K562 (cell line): ENCODE measurements around the gene UFSP1. TPM values are rescaled to one million over a fixed set of nuclear protein-coding genes. Genes with fewer than 3 reads are reported as not detected.

ENCODE experiments used
- C11orf30 ChIP-seq: fragments of 450-650 bp; IDR thresholded peaks from 2 replicates; pipeline ENCODE4 v1.6.1; 2016; ENCODE audit warnings: low read depth, mild to moderate bottlenecking
- CHD2 ChIP-seq: IDR thresholded peaks from 2 replicates; pipeline ENCODE4 v1.6.1; 2011; ENCODE audit warnings: low read depth, low read length
- L3MBTL2 ChIP-seq: fragments of 450-650 bp; IDR thresholded peaks from 2 replicates; pipeline ENCODE4 v1.6.1; 2016; ENCODE audit warnings: mild to moderate bottlenecking, moderate library complexity
- MCM7 ChIP-seq, 2 experiments: fragments of 450-650 bp; IDR thresholded peaks; 2 replicates each; pipeline ENCODE4 v1.6.1; 2016 to 2018
- NRF1 ChIP-seq, 2 experiments: fragments of 450-650 bp; IDR thresholded peaks in 1 of 2; conservative IDR thresholded peaks in 1 of 2; 2 replicates each; pipeline ENCODE4 v1.6.1; 2014; ENCODE audit warnings: mild to moderate bottlenecking in 2 of 2
- PTRF ChIP-seq: fragments of 450-650 bp; IDR thresholded peaks from 2 replicates; pipeline ENCODE4 v1.6.1; 2016; ENCODE audit warnings: mild to moderate bottlenecking, missing genetic modification characterization, missing compliant biosample characterization
- SAP30 ChIP-seq: fragments of 200-600 bp; sonication (generic); IDR thresholded peaks from 2 replicates; pipeline ENCODE4 v1.6.1; 2012; ENCODE audit warnings: borderline replicate concordance, low read depth, mild to moderate bottlenecking, moderate library complexity, low read length, control low read depth, inconsistent platforms; ENCODE audit not compliant: insufficient read depth, poor library complexity, severe bottlenecking
- THRA ChIP-seq: fragments of 450-650 bp; IDR thresholded peaks from 2 replicates; pipeline ENCODE4 v1.6.1; 2017; ENCODE audit warnings: mild to moderate bottlenecking, moderate library complexity
- YY1 ChIP-seq, 3 experiments: IDR thresholded peaks; 2 replicates each; pipeline ENCODE4 v1.6.1; 2011; ENCODE audit warnings: low read length in 2 of 3, mild to moderate bottlenecking in 2 of 3, moderate library complexity in 2 of 3, borderline replicate concordance in 1 of 3, control low read depth in 1 of 3, low read depth in 1 of 3; ENCODE audit not compliant: insufficient read depth in 3 of 3, insufficient replicate concordance in 2 of 3, control insufficient read depth in 1 of 3, insufficient read length in 1 of 3; ENCODE audit errors: extremely low read depth in 1 of 3
- ZNF407 ChIP-seq: fragments of 450-650 bp; IDR thresholded peaks from 2 replicates; pipeline ENCODE4 v1.6.1; 2016; ENCODE audit warnings: low read depth
- ZNF77 ChIP-seq: fragments of 250-450 bp; sonication (Bioruptor Pico); IDR thresholded peaks from 2 replicates; pipeline ENCODE4 v1.5.0; 2020
- polyA plus RNA-seq, 8 experiments: library from polyadenylated mRNA; depleted of rRNA in 4 of 8; stranded (reverse) in 5 of 8; unstranded in 3 of 8; fragments of >200 nt; fragmentation: Nextera tagmentation in 2 of 8; fragmentation: Illumina TruSeq in 1 of 8; extraction: Ambion mirVana in 2 of 8; extraction: Trizol in 1 of 8; gene quantifications; 2 replicates each; pipeline versions ENCODE4 v1.2.1 to v1.2.3, GENCODE V29; 2011 to 2014; ENCODE audit warnings: inconsistent platforms in 1 of 8, missing spikeins in 1 of 8
- total RNA-seq, 7 experiments: library from RNA; depleted of rRNA in 6 of 7; stranded (reverse); fragments of >200 nt in 6 of 7; fragmentation: Illumina TruSeq in 2 of 7; extraction: Trizol in 2 of 7; gene quantifications; 2 replicates each; pipeline versions ENCODE4 v1.2.1 to v1.2.3, GENCODE V29; 2011 to 2021; ENCODE audit warnings: low replicate concordance in 1 of 7
- TF ChIP-seq, protein P1 (sequence below), 2 experiments: fragments of 250-450 bp in 1 of 2; fragments of 450-650 bp in 1 of 2; sonication (Bioruptor Pico) in 1 of 2; IDR thresholded peaks; 2 replicates each; pipeline versions ENCODE4 v1.6.1 to v1.8.0; 2016 to 2021; ENCODE audit warnings: mild to moderate bottlenecking in 2 of 2, moderate library complexity in 2 of 2, missing compliant biosample characterization in 1 of 2, missing genetic modification characterization in 1 of 2

The UFSP1 gene
- total and polyA plus RNA-seq, 9 of the 15 experiments (the other 6 are each of a cell fraction or from before 2014, with no cell fraction given) = 0.50 to 18.8 (median 2.1) TPM

GRCh38 chr7:100895956-100896731 lies 6.6 kb upstream of the UFSP1 start (continued):
- TF ChIP-seq ZNF407 (peak; percentile 52; the same call in 1 of the 2 replicates), NRF1 (conservative IDR thresholded peaks at IDR 0.05 in 1 of 2, IDR thresholded peaks at IDR 0.05 in 1 of 2) (peak in 1 of 2 experiments; percentile 19; a peak in 2 of 4 replicates), PTRF (tag) (no peak), THRA (no peak), C11orf30 (no peak), CHD2 (no peak; the same call in 1 of the 2 replicates), ZNF77 (CRISPR knock-in tag) (no peak), SAP30 (peak; percentile 19), YY1 (IDR thresholded peaks at IDR 0.05; ENCODE audit: borderline replicate concordance in 1 of 3, control insufficient read depth in 1 of 3, extremely low read depth in 1 of 3, insufficient read depth in 3 of 3, insufficient read length in 1 of 3, insufficient replicate concordance in 2 of 3, low read depth in 1 of 3, low read length in 2 of 3) (peak in 1 of 3 experiments; percentile 20), L3MBTL2 (peak; percentile 77), MCM7 (IDR thresholded peaks at IDR 0.05) (no peak)
- TF ChIP-seq, protein P1, sequence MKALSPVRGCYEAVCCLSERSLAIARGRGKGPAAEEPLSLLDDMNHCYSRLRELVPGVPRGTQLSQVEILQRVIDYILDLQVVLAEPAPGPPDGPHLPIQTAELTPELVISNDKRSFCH (CRISPR knock-in tag; IDR thresholded peaks at IDR 0.05) = no peak
- TF ChIP-seq, protein P1 (tag; IDR thresholded peaks at IDR 0.05) = 0 out of 2 replicates have a peak, but pooled peaks have one; percentile 14
